HepG2 (cell line): ENCODE measurements around the gene S100A12. TPM values are rescaled to one million over a fixed set of nuclear protein-coding genes. Genes with fewer than 3 reads are reported as not detected.

ENCODE experiments used
- ARNT ChIP-seq: fragments of 450-650 bp; IDR thresholded peaks from 2 replicates; pipeline ENCODE4 v1.6.1; 2017
- BRCA1 ChIP-seq: sonication (generic); formaldehyde crosslinking; IDR thresholded peaks from 2 replicates; pipeline ENCODE4 v1.4.0; 2020; ENCODE audit warnings: missing genetic modification reagents
- CEBPG ChIP-seq: IDR thresholded peaks from 2 replicates; pipeline ENCODE4 v1.6.1; 2016
- CENPX ChIP-seq: sonication (generic); formaldehyde crosslinking; IDR thresholded peaks from 2 replicates; pipeline ENCODE4 v1.9.0; 2021; ENCODE audit warnings: mild to moderate bottlenecking, missing genetic modification reagents, moderate library complexity
- CHD2 ChIP-seq: IDR thresholded peaks from 2 replicates; pipeline ENCODE4 v1.6.1; 2011; ENCODE audit warnings: low read depth, low read length, improper control_type of control experiment
- ELF3 ChIP-seq: IDR thresholded peaks from 2 replicates; pipeline ENCODE4 v1.6.1; 2016; ENCODE audit warnings: missing genetic modification reagents, missing compliant biosample characterization
- ETV6 ChIP-seq: sonication (generic); formaldehyde crosslinking; conservative IDR thresholded peaks from 2 replicates; pipeline ENCODE4 v1.4.0; 2020; ENCODE audit warnings: missing genetic modification reagents
- FOXA3 ChIP-seq: IDR thresholded peaks from 2 replicates; pipeline ENCODE4 v1.6.1; 2016; ENCODE audit warnings: missing genetic modification reagents, missing compliant biosample characterization
- KDM2A ChIP-seq: sonication (generic); formaldehyde crosslinking; IDR thresholded peaks from 2 replicates; pipeline ENCODE4 v1.4.0; 2020; ENCODE audit warnings: low read depth, missing genetic modification reagents, borderline replicate concordance
- MED8 ChIP-seq: sonication (generic); formaldehyde crosslinking; IDR thresholded peaks from 2 replicates; pipeline ENCODE4 v1.8.1; 2023; ENCODE audit warnings: mild to moderate bottlenecking, missing genetic modification reagents; ENCODE audit not compliant: insufficient replicate concordance
- NAIF1 ChIP-seq: sonication (generic); formaldehyde crosslinking; IDR thresholded peaks from 2 replicates; pipeline ENCODE4 v1.5.0; 2020; ENCODE audit warnings: mild to moderate bottlenecking, missing genetic modification reagents, borderline replicate concordance
- PAWR ChIP-seq: sonication (generic); formaldehyde crosslinking; IDR thresholded peaks from 2 replicates; pipeline ENCODE4 v1.4.0; 2020; ENCODE audit warnings: missing genetic modification reagents, mild to moderate bottlenecking, borderline replicate concordance
- PITX1 ChIP-seq: sonication (generic); formaldehyde crosslinking; IDR thresholded peaks from 2 replicates; pipeline ENCODE4 v1.5.1; 2020; ENCODE audit warnings: mild to moderate bottlenecking, missing genetic modification reagents
- RARA ChIP-seq: IDR thresholded peaks from 2 replicates; pipeline ENCODE4 v1.6.1; 2016; ENCODE audit warnings: missing genetic modification reagents, missing compliant biosample characterization
- RBM22 ChIP-seq: fragments of 200-400 bp; formaldehyde crosslinking; optimal IDR thresholded peaks from 2 replicates; pipeline ENCODE3; 2017; ENCODE audit warnings: mild to moderate bottlenecking, low read length, moderate library complexity
- SOX5 ChIP-seq: IDR thresholded peaks from 2 replicates; pipeline ENCODE4 v1.6.1; 2016; ENCODE audit warnings: borderline replicate concordance
- TBL1XR1 ChIP-seq: fragments of 150-350 bp; IDR thresholded peaks from 2 replicates; pipeline ENCODE4 v1.6.1; 2014; ENCODE audit warnings: borderline replicate concordance, low read length; ENCODE audit not compliant: partially characterized antibody
- THAP7 ChIP-seq: sonication (generic); formaldehyde crosslinking; IDR thresholded peaks from 2 replicates; pipeline ENCODE4 v1.8.1; 2023; ENCODE audit warnings: mild to moderate bottlenecking, missing genetic modification reagents
- UBTF ChIP-seq: sonication (generic); formaldehyde crosslinking; IDR thresholded peaks from 2 replicates; pipeline ENCODE4 v1.4.0; 2020; ENCODE audit warnings: mild to moderate bottlenecking, missing genetic modification reagents
- ZFY ChIP-seq: sonication (generic); formaldehyde crosslinking; IDR thresholded peaks from 2 replicates; pipeline ENCODE4 v1.4.0; 2020; ENCODE audit warnings: missing genetic modification reagents
- ZNF253 ChIP-seq: sonication (generic); formaldehyde crosslinking; IDR thresholded peaks from 2 replicates; pipeline ENCODE4 v1.8.0; 2022; ENCODE audit warnings: mild to moderate bottlenecking, missing genetic modification reagents, borderline replicate concordance
- ZNF354B ChIP-seq: sonication (generic); formaldehyde crosslinking; IDR thresholded peaks from 2 replicates; pipeline ENCODE4 v1.8.0; 2022; ENCODE audit warnings: mild to moderate bottlenecking, missing genetic modification reagents
- ZNF549 ChIP-seq: sonication (generic); formaldehyde crosslinking; IDR thresholded peaks from 2 replicates; pipeline ENCODE4 v1.5.0; 2020; ENCODE audit warnings: missing genetic modification reagents
- ZNF644 ChIP-seq: IDR thresholded peaks from 2 replicates; pipeline ENCODE4 v1.6.1; 2016; ENCODE audit warnings: low read depth
- ZNF704 ChIP-seq: sonication (generic); formaldehyde crosslinking; IDR thresholded peaks from 2 replicates; pipeline ENCODE4 v1.8.1; 2023; ENCODE audit warnings: mild to moderate bottlenecking, inconsistent platforms, moderate library complexity, missing genetic modification reagents, borderline replicate concordance
- ZNF770 ChIP-seq: sonication (generic); formaldehyde crosslinking; IDR thresholded peaks from 2 replicates; pipeline ENCODE4 v1.5.0; 2020; ENCODE audit warnings: mild to moderate bottlenecking, missing genetic modification reagents
- ZNF83 ChIP-seq: sonication (generic); formaldehyde crosslinking; IDR thresholded peaks from 2 replicates; pipeline ENCODE4 v1.4.0; 2020; ENCODE audit warnings: missing genetic modification reagents, mild to moderate bottlenecking, borderline replicate concordance
- polyA plus RNA-seq, 8 experiments: library from polyadenylated mRNA; depleted of rRNA in 3 of 8; stranded (reverse) in 7 of 8; unstranded in 1 of 8; fragments of >200 nt; fragmentation: Illumina TruSeq in 4 of 8; extraction: Trizol in 4 of 8; gene quantifications; 2 replicates each; pipeline versions ENCODE4 v1.2.1 to v1.2.3, GENCODE V29; 2011 to 2016; ENCODE audit warnings: low read depth in 4 of 8, missing spikeins in 1 of 8, mixed read lengths in 1 of 8; ENCODE audit not compliant: insufficient read depth in 1 of 8
- total RNA-seq, 5 experiments: library from RNA; depleted of rRNA; stranded (reverse); fragments of >200 nt; fragmentation: Illumina TruSeq; extraction: Trizol; gene quantifications; 2 replicates each; pipeline ENCODE4 v1.2.3, GENCODE V29; 2016; ENCODE audit warnings: low read depth in 1 of 5

S100A12 gene
- total and polyA plus RNA-seq, 2 of the 13 experiments (the other 11 are each of a cell fraction or from before 2014, with no cell fraction given) = not detected

GRCh38 chr1:153422450-153423068, 47.1 kb upstream of the S100A12 start (continued):
- TF ChIP-seq MED8 (CRISPR knock-in tag) = no peak
- no peak for TF ChIP-seq ZNF549 (CRISPR knock-in tag)
- no peak for TF ChIP-seq ZFY
- no peak for TF ChIP-seq ZNF770 (CRISPR knock-in tag)
- TF ChIP-seq ETV6 (CRISPR knock-in tag) = 0 out of 2 replicates have a peak, but pooled peaks have one; percentile 45
- TF ChIP-seq CHD2 = no peak
- peak; percentile 38; the same call in 1 of the 2 replicates for TF ChIP-seq RARA (CRISPR knock-in tag)
- no peak for TF ChIP-seq ZNF83
- TF ChIP-seq ARNT = no peak
- TF ChIP-seq ZNF253 (CRISPR knock-in tag) = no peak
- no peak for TF ChIP-seq TBL1XR1
- TF ChIP-seq FOXA3 = no peak
- no peak for TF ChIP-seq CENPX (CRISPR knock-in tag)
- no peak for TF ChIP-seq THAP7 (CRISPR knock-in tag)
- TF ChIP-seq ZNF354B (CRISPR knock-in tag) = no peak
- TF ChIP-seq BRCA1 (CRISPR knock-in tag) = 0 out of 2 replicates have a peak, but pooled peaks have one; percentile 51
- TF ChIP-seq PAWR (CRISPR knock-in tag) = no peak
- TF ChIP-seq KDM2A (CRISPR knock-in tag) = peak; percentile 36; the same call in 1 of the 2 replicates
- peak; percentile 51; the same call in 1 of the 2 replicates for TF ChIP-seq ELF3
- TF ChIP-seq ZNF704 (CRISPR knock-in tag) = no peak
- no peak for TF ChIP-seq ZNF644
- 0 out of 2 replicates have a peak, but pooled peaks have one; percentile 16 for TF ChIP-seq CEBPG (CRISPR knock-in tag)
- no peak for TF ChIP-seq RBM22
- no peak for TF ChIP-seq UBTF (CRISPR knock-in tag)
- no peak for TF ChIP-seq NAIF1 (CRISPR knock-in tag)
- no peak for TF ChIP-seq PITX1 (CRISPR knock-in tag)
- no peak for TF ChIP-seq SOX5
